Osteocyte (in vitro differentiated cells): ENCODE data around the gene LETM1. TPM values are rescaled to one million over a fixed set of nuclear protein-coding genes. Genes with fewer than 3 reads are reported as not detected.

Experiments used
- DNase-seq: peaks from one replicate; pipeline ENCODE4 v3.0.0; 2021; ENCODE audit warnings: mixed read lengths; ENCODE audit not compliant: unreplicated experiment; ENCODE audit errors: extremely low spot score
- H3K27ac Mint-ChIP-seq: one replicate; pipeline ENCODE4 v1.8.0; 2021; ENCODE audit warnings: mild to moderate bottlenecking, mixed read lengths; ENCODE audit not compliant: unreplicated experiment
- H3K27me3 Mint-ChIP-seq: one replicate; pipeline ENCODE4 v1.8.0; 2021; ENCODE audit warnings: mixed read lengths; ENCODE audit not compliant: unreplicated experiment
- H3K36me3 Mint-ChIP-seq: one replicate; pipeline ENCODE4 v1.8.0; 2021; ENCODE audit warnings: mixed read lengths; ENCODE audit not compliant: unreplicated experiment
- H3K4me1 Mint-ChIP-seq: one replicate; pipeline ENCODE4 v1.8.0; 2021; ENCODE audit warnings: mixed read lengths; ENCODE audit not compliant: unreplicated experiment
- H3K4me3 Mint-ChIP-seq: one replicate; pipeline ENCODE4 v1.8.0; 2021; ENCODE audit warnings: mild to moderate bottlenecking, moderate library complexity, mixed read lengths; ENCODE audit not compliant: unreplicated experiment
- H3K9me3 Mint-ChIP-seq: one replicate; pipeline ENCODE4 v1.8.0; 2021; ENCODE audit warnings: mixed read lengths; ENCODE audit not compliant: unreplicated experiment
- CTCF ChIP-seq: fragments of 200-600 bp; sonication (generic); IDR thresholded peaks from 2 replicates; pipeline ENCODE4 v1.5.0; 2021; ENCODE audit warnings: antibody characterized with exemption, mild to moderate bottlenecking, moderate library complexity
- total RNA-seq: library from RNA; stranded (reverse); gene quantifications from 2 replicates; pipeline ENCODE4 v1.2.1, GENCODE V29; 2021

LETM1 gene
- total RNA-seq, 1 donor from 2014 or later: 48.2 TPM

- no peaks in the 10 kb centered on the region for H3K9me3 Mint-ChIP-seq
- no peak overlapping the region for H3K27ac Mint-ChIP-seq
- DNase-seq: no peak
- H3K36me3 Mint-ChIP-seq: no peaks in the 10 kb centered on the region
- no peak for TF ChIP-seq CTCF
- H3K4me3 Mint-ChIP-seq: peak overlapping the region; percentile 68
- H3K27me3 Mint-ChIP-seq: no peaks in the 10 kb centered on the region
- peaks cover 5% of the 10 kb centered on the region for H3K4me1 Mint-ChIP-seq
Measured at GRCh38 chr4:1768367-1769034, 87.5 kb downstream of the LETM1 start.

GRCh38 chr4:1767770-1768366 is 88.1 kb downstream of the LETM1 start:
- peaks cover 5% of the 10 kb centered on the region for H3K4me1 Mint-ChIP-seq
- TF ChIP-seq CTCF: peak; percentile 52
- H3K27me3 Mint-ChIP-seq: no peaks in the 10 kb centered on the region
- no peaks in the 10 kb centered on the region for H3K9me3 Mint-ChIP-seq
- H3K27ac Mint-ChIP-seq: no peak overlapping the region
- no peaks in the 10 kb centered on the region for H3K36me3 Mint-ChIP-seq
- H3K4me3 Mint-ChIP-seq: peak overlapping the region; percentile 59
- DNase-seq: no peak

- Mint-ChIP-seq H3K9me3 (no peaks in the 10 kb centered on the region), H3K4me3 (no peak overlapping the region), H3K27ac (no peak overlapping the region), H3K27me3 (no peaks in the 10 kb centered on the region), H3K4me1 (peaks cover 5% of the 10 kb centered on the region), H3K36me3 (no peaks in the 10 kb centered on the region)
- TF ChIP-seq CTCF: no peak
- DNase-seq: no peak
Measured at GRCh38 chr4:1767061-1767769, 88.7 kb downstream of the LETM1 start.

- no peak overlapping the region for H3K4me3 Mint-ChIP-seq
- H3K36me3 Mint-ChIP-seq: no peaks in the 10 kb centered on the region
- H3K27ac Mint-ChIP-seq: no peak overlapping the region
- no peak for TF ChIP-seq CTCF
- no peak for DNase-seq
- H3K27me3 Mint-ChIP-seq: no peaks in the 10 kb centered on the region
- peaks cover 5% of the 10 kb centered on the region for H3K4me1 Mint-ChIP-seq
- H3K9me3 Mint-ChIP-seq: no peaks in the 10 kb centered on the region
Measured at GRCh38 chr4:1766106-1767060, 89.6 kb downstream of the LETM1 start.
